Smooth muscle cell (in vitro differentiated cells): ENCODE data around the gene CFAP119. TPM values are rescaled to one million over a fixed set of nuclear protein-coding genes. Genes with fewer than 3 reads are reported as not detected.

Experiments used
- DNase-seq: peaks from one replicate; lab custom pipeline; 2025; ENCODE audit not compliant: unreplicated experiment; lab: John Stamatoyannopoulos, UW
- H2AFZ ChIP-seq: fragments of 200-600 bp; sonication (generic); 2 replicates; pipeline ENCODE4 v1.6.0; 2016; ENCODE audit warnings: antibody characterized with exemption, low read depth, mild to moderate bottlenecking
- H3F3A ChIP-seq: fragments of 200-600 bp; sonication (generic); 2 replicates; pipeline ENCODE4 v1.6.0; 2017; ENCODE audit warnings: antibody characterized with exemption, low read depth
- H3K27ac ChIP-seq: fragments of 200-600 bp; sonication (generic); 2 replicates; pipeline ENCODE4 v1.5.1; 2016; ENCODE audit warnings: low read depth, mild to moderate bottlenecking
- H3K27me3 ChIP-seq: fragments of 200-600 bp; sonication (generic); 2 replicates; pipeline ENCODE4 v1.6.1; 2016; ENCODE audit warnings: low read depth, mild to moderate bottlenecking
- H3K36me3 ChIP-seq: fragments of 200-600 bp; sonication (generic); 2 replicates; pipeline ENCODE4 v1.5.1; 2016; ENCODE audit warnings: low read depth
- H3K4me1 ChIP-seq: fragments of 200-600 bp; sonication (generic); 2 replicates; pipeline ENCODE4 v1.5.1; 2016; ENCODE audit warnings: low read depth
- H3K4me2 ChIP-seq: fragments of 200-600 bp; sonication (generic); 2 replicates; pipeline ENCODE4 v1.6.0; 2016; ENCODE audit warnings: mild to moderate bottlenecking
- H3K4me3 ChIP-seq: fragments of 200-600 bp; sonication (generic); 2 replicates; pipeline ENCODE4 v1.5.1; 2016; ENCODE audit warnings: mild to moderate bottlenecking
- H3K79me2 ChIP-seq: fragments of 200-600 bp; sonication (generic); 2 replicates; pipeline ENCODE4 v1.6.0; 2016; ENCODE audit warnings: low read depth, mild to moderate bottlenecking
- H3K9ac ChIP-seq: fragments of 200-600 bp; sonication (generic); 2 replicates; pipeline ENCODE4 v1.6.0; 2016; ENCODE audit warnings: low read depth
- H3K9me3 ChIP-seq: fragments of 200-600 bp; sonication (generic); replicated peaks from 2 replicates; pipeline ENCODE4 v1.5.1; 2016; ENCODE audit warnings: low read depth
- H4K20me1 ChIP-seq: fragments of 200-600 bp; sonication (generic); 2 replicates; pipeline ENCODE4 v1.6.0; 2016; ENCODE audit warnings: low read depth
- CTCF ChIP-seq: fragments of 200-600 bp; sonication (generic); IDR thresholded peaks from 2 replicates; pipeline ENCODE4 v1.5.1; 2017; ENCODE audit warnings: borderline replicate concordance, mild to moderate bottlenecking, antibody characterized with exemption; ENCODE audit not compliant: insufficient read depth, poor library complexity, severe bottlenecking
- WGBS: methylation state at CpG from one replicate; pipeline ENCODE4 v1.1.7; 2016; ENCODE audit warnings: low lambda C conversion rate; 5-methylcytosine and 5-hydroxymethylcytosine counted together
- polyA plus RNA-seq: library from polyadenylated mRNA; unstranded; fragments of >200 nt; fragmentation: Nextera tagmentation; extraction: Ambion mirVana; gene quantifications from 2 replicates; pipeline ENCODE4 v1.2.1, GENCODE V29; 2016
- total RNA-seq: library from RNA; depleted of rRNA; stranded (reverse); fragments of >200 nt; gene quantifications from 2 replicates; pipeline ENCODE4 v1.2.3, GENCODE V29; 2014

The CFAP119 gene
- total and polyA plus RNA-seq, 2 experiments from 2014 or later = 3.5 to 5.2 TPM

GRCh38 chr16:30769379-30770089, 7.7 kb upstream of the CFAP119 start:
- Histone ChIP-seq H3K36me3 (peaks cover 13% of the 10 kb centered on the region), H3K4me2 (no peak overlapping the region), H3K79me2 (peaks cover 8% of the 10 kb centered on the region), H3K4me3 (no peak overlapping the region), H3K9me3 (no peaks in the 10 kb centered on the region), H3K4me1 (no peaks in the 10 kb centered on the region), H3K27ac (no peak overlapping the region), H4K20me1 (peaks cover 2% of the 10 kb centered on the region), H3F3A (peaks cover 4% of the 10 kb centered on the region), H3K9ac (no peak overlapping the region), H3K27me3 (no peaks in the 10 kb centered on the region), H2AFZ (no peak overlapping the region)
- no peak for TF ChIP-seq CTCF
- 97% methylated on average over 17 of the region's 17 CpGs for WGBS
- DNase-seq = no peak

GRCh38 chr16:30768583-30769181, 6.8 kb upstream of the CFAP119 start:
- H3K9ac ChIP-seq = no peak overlapping the region
- H2AFZ ChIP-seq = no peak overlapping the region
- peaks cover 13% of the 10 kb centered on the region for H3K36me3 ChIP-seq
- peaks cover 16% of the 10 kb centered on the region for H3K79me2 ChIP-seq
- peaks cover under 1% of the 10 kb centered on the region for H3K4me1 ChIP-seq
- no peak overlapping the region for H3K4me2 ChIP-seq
- H3K9me3 ChIP-seq = no peaks in the 10 kb centered on the region
- no peak overlapping the region for H3K4me3 ChIP-seq
- H3F3A ChIP-seq = no peaks in the 10 kb centered on the region
- no peak overlapping the region for H3K27ac ChIP-seq
- peaks cover 6% of the 10 kb centered on the region for H4K20me1 ChIP-seq
- H3K27me3 ChIP-seq = no peaks in the 10 kb centered on the region
- no peak for TF ChIP-seq CTCF
- no peak for DNase-seq
- 97% methylated on average over 23 of the region's 23 CpGs for WGBS

- no peak overlapping the region for H3K4me3 ChIP-seq
- H3K4me1 ChIP-seq = peaks cover 8% of the 10 kb centered on the region
- H3K4me2 ChIP-seq = no peak overlapping the region
- no peaks in the 10 kb centered on the region for H3K27me3 ChIP-seq
- H3K9ac ChIP-seq = no peak overlapping the region
- TF ChIP-seq CTCF = no peak
- no peaks in the 10 kb centered on the region for H3F3A ChIP-seq
- 98% methylated on average over 18 of the region's 18 CpGs for WGBS
- peaks cover 13% of the 10 kb centered on the region for H3K36me3 ChIP-seq
- H3K27ac ChIP-seq = no peak overlapping the region
- H3K9me3 ChIP-seq = no peaks in the 10 kb centered on the region
- H3K79me2 ChIP-seq = peaks cover 23% of the 10 kb centered on the region
- no peak overlapping the region for H2AFZ ChIP-seq
- peaks cover 8% of the 10 kb centered on the region for H4K20me1 ChIP-seq
- no peak for DNase-seq
These were observed 6.1 kb upstream of the CFAP119 start for GRCh38 chr16:30767767-30768465.
